Endothelial cell of hepatic sinusoid (primary cell): ENCODE results near the gene GTF3C4.

Experiments used
- in situ Hi-C: cut with HindIII; loops from 2 replicates; pipeline ENCODE4 v1.10.0; 2017; ENCODE audit warnings: low sequenced_read_pairs

Gene GTF3C4, protein sequence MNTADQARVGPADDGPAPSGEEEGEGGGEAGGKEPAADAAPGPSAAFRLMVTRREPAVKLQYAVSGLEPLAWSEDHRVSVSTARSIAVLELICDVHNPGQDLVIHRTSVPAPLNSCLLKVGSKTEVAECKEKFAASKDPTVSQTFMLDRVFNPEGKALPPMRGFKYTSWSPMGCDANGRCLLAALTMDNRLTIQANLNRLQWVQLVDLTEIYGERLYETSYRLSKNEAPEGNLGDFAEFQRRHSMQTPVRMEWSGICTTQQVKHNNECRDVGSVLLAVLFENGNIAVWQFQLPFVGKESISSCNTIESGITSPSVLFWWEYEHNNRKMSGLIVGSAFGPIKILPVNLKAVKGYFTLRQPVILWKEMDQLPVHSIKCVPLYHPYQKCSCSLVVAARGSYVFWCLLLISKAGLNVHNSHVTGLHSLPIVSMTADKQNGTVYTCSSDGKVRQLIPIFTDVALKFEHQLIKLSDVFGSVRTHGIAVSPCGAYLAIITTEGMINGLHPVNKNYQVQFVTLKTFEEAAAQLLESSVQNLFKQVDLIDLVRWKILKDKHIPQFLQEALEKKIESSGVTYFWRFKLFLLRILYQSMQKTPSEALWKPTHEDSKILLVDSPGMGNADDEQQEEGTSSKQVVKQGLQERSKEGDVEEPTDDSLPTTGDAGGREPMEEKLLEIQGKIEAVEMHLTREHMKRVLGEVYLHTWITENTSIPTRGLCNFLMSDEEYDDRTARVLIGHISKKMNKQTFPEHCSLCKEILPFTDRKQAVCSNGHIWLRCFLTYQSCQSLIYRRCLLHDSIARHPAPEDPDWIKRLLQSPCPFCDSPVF

DNA sequence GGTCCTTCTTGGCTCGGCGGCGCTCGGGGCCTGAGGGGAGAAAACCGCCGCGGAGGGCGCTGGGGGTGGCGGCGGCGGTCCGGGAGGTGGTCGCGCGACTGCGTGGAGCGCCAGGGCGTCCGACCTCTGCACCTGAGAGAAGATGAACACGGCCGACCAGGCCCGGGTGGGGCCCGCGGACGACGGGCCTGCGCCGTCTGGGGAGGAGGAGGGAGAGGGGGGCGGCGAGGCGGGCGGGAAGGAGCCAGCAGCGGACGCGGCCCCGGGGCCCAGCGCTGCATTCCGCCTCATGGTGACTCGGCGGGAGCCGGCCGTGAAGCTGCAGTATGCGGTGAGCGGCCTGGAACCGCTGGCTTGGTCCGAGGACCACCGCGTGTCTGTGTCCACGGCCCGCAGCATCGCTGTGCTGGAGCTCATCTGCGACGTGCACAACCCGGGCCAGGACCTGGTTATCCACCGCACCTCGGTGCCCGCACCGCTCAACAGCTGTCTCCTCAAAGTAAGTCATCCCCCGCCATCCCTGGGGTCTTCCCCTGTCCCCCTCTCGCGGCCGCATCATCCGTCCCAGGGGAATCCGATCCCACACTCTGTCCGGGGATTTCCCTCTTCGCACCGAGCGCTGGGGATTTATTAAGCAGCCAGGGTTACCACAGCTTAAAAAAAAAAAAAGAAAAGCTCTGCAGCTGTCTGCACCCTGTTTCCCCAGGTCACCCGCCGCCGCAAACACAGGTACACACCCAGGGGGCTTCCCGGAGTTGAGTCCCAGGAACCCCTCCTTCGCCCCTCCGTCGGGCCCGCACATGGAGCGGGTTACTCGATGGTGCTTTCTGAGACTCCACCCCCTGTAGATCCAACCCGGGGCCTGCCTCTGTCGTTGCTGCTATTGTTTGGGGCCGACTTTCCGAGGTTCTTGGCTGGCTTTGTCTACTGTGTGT is at the start of gene GTF3C4:
Gene GTF3C4 (plus strand): TSS at position 8 of the 935 bp plus-strand sequence. CDS start 135 bp downstream, at position 143.
- in situ Hi-C loops, result loop anchor here (5.0 kb wide), 1 partner anchor 73 kb away; no protein-coding TSS in a partner anchor

- in situ Hi-C loops, result no loop called here
These were observed 48.1 kb upstream of the GTF3C4 start for GRCh38 chr9:132622159-132622558.

- in situ Hi-C loops, result no loop called here
These were observed 44.0 kb upstream of the GTF3C4 start for GRCh38 chr9:132626285-132626684.

GRCh38 chr9:132627106-132627505 is 43.2 kb upstream of the GTF3C4 start:
- in situ Hi-C loops, result no loop called here

- in situ Hi-C loops, result no loop called here
These were observed 42.7 kb upstream of the GTF3C4 start for GRCh38 chr9:132627594-132627993.

DNA sequence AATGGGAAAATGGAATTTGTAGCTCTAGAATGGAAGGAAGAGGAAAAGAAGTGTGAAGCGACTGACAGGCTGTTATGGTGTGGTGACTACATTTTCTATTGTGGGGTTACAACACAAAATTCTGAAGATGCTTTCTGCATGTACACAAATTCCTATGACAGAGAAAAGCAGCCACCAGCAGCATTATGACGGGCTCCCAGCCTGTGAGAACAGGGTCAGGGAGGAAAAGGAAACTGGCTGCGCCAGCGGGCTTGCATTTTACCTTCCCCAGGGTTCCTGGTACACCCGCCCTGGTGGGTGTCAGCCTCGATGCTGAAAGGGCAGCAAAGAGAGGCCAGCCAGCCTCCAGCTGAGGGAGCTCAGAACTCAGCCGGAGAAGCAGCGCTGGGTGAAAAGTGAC is 41.5 kb upstream of the GTF3C4 start:
- in situ Hi-C loops, result no loop called here

GRCh38 chr9:132630116-132630515 is 40.1 kb upstream of the GTF3C4 start:
- in situ Hi-C loops, result no loop called here

GRCh38 chr9:132630811-132631210 is 39.5 kb upstream of the GTF3C4 start:
- in situ Hi-C loops, result no loop called here

DNA sequence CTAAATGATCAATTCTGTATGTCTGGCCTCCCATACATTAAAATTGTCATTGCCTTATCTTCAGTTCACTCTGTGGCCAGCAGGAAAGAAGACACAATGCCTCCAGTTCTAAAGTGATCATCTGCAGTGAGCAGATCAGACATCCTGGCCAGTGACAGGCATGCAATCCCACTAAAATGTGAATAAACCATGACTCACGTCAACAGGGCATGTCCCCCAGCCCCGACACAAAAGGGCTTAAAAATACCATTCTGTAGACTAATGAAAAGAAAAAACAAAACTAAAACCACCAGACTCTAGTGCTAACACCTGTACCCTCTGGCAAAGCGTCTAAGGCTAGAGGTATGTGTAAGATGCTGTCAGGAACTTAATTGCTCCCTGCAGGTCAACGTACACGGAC is 39.0 kb upstream of the GTF3C4 start:
- in situ Hi-C loops, result no loop called here

- in situ Hi-C loops, result no loop called here
These were observed 38.6 kb upstream of the GTF3C4 start for GRCh38 chr9:132631685-132632084.

DNA sequence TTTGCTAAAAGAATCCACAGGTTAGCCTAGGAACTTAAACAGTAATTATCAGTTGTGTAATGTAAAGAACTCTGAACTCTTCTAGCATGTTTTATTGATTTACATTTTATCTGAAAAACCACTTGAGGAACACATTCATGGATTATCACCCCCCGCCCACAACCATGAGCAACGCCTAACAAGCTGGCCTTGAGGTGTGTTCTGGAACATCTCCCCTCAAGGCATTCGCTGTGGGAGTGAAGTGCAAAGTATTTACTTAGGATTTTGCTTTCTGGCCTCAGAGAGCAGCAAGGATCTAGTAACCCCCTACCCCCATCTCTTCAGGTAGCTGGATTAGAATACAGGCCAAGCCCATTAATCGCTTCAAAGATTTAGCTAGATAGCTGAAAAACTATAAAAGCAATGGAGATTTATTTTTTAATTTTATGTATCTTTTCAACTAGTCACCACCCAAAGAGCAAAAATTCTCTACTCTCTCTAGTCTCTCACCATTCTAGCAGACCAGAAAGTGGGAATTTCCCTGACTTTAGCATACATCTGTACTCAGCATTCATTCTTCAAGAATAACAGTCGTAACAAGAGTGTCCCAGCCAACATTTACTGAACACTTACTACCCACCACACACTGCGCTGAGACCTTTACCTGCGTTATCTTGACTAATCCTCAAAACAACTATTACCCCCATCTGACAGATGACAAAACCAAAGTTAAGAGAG is 37.7 kb upstream of the GTF3C4 start:
- in situ Hi-C loops, result no loop called here

DNA sequence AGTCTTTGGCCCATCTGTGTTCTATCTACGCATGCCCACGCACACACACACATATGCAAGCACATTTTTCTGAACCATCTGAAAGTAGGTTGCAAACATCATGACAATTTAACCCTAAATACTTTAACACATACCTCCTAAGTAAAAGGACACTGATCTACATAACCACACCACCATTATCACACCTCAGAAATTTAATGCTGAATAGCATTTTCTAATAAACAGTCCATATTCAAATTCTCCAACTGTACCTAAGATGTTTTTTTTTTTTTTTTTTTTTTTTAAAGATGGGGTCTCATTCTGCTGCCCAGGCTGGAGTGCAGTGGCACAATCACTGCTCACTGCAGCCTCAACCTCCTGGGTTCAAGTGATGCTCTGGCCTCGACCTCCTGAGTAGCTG is 35.9 kb upstream of the GTF3C4 start:
- in situ Hi-C loops, result no loop called here

DNA sequence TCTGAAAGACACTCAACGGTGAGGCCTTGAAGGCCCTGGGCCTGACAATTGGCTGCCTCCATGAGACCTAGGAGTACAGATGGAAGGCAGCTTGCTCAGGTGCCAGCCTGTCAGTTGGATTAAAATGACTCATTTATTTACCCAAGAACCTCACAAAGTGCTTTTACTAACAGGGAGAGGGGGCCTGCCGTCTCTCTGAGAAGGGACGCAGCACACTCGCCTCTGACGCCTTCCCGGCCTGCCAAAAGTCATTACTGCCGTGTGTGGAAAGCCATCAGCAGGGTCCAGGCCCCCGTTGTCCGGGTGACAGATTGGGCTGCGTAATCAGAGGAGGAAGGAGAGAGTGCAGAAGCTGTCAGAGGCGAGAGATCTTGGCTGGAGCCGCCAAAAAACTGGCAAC is 32.9 kb upstream of the GTF3C4 start:
- in situ Hi-C loops, result no loop called here

DNA sequence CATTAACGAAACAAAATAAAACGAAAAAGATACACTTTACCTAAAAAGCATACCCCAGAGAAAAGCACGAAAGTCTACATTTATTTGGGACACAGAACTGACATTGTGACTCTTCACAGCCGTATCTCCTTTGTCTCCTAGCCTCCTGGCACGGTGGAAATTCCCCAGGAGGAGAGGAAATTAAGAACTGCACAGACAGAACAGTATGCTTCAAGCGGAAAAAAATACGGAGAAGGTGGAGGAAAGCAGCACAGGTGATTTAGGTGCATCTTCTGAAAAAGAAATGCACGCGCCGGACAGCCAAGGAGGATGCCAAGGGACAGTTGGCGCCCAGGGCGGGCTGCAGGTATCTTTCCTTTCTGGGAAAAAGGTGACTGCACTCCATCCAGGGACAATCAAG is 32.5 kb upstream of the GTF3C4 start:
- in situ Hi-C loops, result no loop called here

- in situ Hi-C loops, result no loop called here
These were observed 32.0 kb upstream of the GTF3C4 start for GRCh38 chr9:132638240-132638639.

DNA sequence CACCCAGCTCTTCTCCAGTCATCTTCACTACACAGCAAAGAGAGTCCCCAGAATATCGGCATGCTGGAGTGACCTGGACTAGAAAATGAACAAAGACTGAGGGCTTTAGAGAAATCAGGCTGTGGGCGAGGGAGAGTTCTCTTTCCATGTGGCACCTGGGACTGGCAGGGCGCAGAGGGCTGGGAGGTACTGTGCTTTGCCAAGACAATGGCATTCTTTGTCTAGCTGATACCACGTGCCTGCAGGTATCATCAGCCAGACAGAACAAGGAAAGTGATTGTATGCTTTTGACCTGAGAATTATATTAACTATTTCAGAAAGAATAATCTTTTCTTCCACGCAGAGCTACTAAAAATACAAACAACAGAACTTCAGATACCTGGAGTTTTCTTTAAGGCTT is 30.9 kb upstream of the GTF3C4 start:
- in situ Hi-C loops, result no loop called here

GRCh38 chr9:132641216-132641615 is 29.0 kb upstream of the GTF3C4 start:
- in situ Hi-C loops, result no loop called here

DNA sequence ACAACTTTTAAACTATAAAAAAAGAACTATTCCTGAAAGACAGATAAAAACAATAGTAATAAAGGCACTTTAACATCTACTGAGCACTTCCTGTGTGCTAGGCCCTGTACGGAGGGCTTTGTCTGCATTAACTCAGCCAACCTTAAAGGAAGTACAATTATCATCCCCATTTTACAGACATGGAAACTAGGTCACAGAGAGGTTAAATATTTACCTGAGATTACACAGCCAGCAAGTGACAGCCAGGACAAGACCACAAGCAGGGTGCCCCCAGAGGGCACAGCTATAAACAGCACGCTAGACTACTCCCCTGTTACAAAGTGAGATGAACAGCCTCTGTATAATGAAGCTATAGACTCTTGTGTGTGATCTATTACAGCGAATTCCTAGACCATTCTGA is 26.0 kb upstream of the GTF3C4 start:
- in situ Hi-C loops, result no loop called here

GRCh38 chr9:132645306-132645705 is 25.0 kb upstream of the GTF3C4 start:
- in situ Hi-C loops, result no loop called here

GRCh38 chr9:132645711-132646110 is 24.6 kb upstream of the GTF3C4 start:
- in situ Hi-C loops, result no loop called here
